OCI-M2 (cell line): Measurements from ENCODE around the gene BBS5.
"Not testable (repeated sequence)": the region's sequence is repeated elsewhere in the genome, so short reads cannot be mapped to it uniquely, and the experiment has no call there.

Source experiments
- DNase-seq: peaks from one replicate; lab custom pipeline; 2025; ENCODE audit not compliant: unreplicated experiment; lab: John Stamatoyannopoulos, UW

Gene BBS5

GRCh38 chr2:169479257-169480078 lies at the start of gene BBS5:
Gene BBS5, plus strand, starts transcription at chr2:169479494. Its CDS starts 60 bp downstream, at chr2:169479554.
- DNase-seq: no peak

GRCh38 chr2:169431772-169432171 lies 47.5 kb upstream of the BBS5 start:
- not testable (repeated sequence) for DNase-seq

GRCh38 chr2:169434236-169434635 lies 45.1 kb upstream of the BBS5 start:
- not testable (repeated sequence) for DNase-seq

- DNase-seq: no peak
Measured at GRCh38 chr2:169438466-169439072, 40.7 kb upstream of the BBS5 start.

- no peak for DNase-seq
Measured at GRCh38 chr2:169439900-169440299, 39.4 kb upstream of the BBS5 start.

- no peak for DNase-seq
Measured at GRCh38 chr2:169446452-169446851, 32.8 kb upstream of the BBS5 start.

GRCh38 chr2:169448316-169448715 lies 31.0 kb upstream of the BBS5 start:
- no peak for DNase-seq

GRCh38 chr2:169448865-169449264 lies 30.4 kb upstream of the BBS5 start:
- no peak for DNase-seq

- no peak for DNase-seq
Measured at GRCh38 chr2:169452080-169452479, 27.2 kb upstream of the BBS5 start.

- not testable (repeated sequence) for DNase-seq
Measured at GRCh38 chr2:169453044-169453443, 26.2 kb upstream of the BBS5 start.

GRCh38 chr2:169461143-169461542 lies 18.2 kb upstream of the BBS5 start:
- no peak for DNase-seq

GRCh38 chr2:169462896-169463695 lies 16.2 kb upstream of the BBS5 start:
- no peak for DNase-seq

- DNase-seq: no peak
Measured at GRCh38 chr2:169464466-169464865, 14.8 kb upstream of the BBS5 start.

GRCh38 chr2:169464882-169465281 lies 14.4 kb upstream of the BBS5 start:
- no peak for DNase-seq

- no peak for DNase-seq
Measured at GRCh38 chr2:169468841-169469240, 10.5 kb upstream of the BBS5 start.

- no peak for DNase-seq
Measured at GRCh38 chr2:169469952-169470572, 9.2 kb upstream of the BBS5 start.

- no peak for DNase-seq
Measured at GRCh38 chr2:169472249-169472648, 7.0 kb upstream of the BBS5 start.

- DNase-seq: no peak
Measured at GRCh38 chr2:169476459-169476858, 2.8 kb upstream of the BBS5 start.

- no peak for DNase-seq
Measured at GRCh38 chr2:169478339-169478738, 955 bp upstream of the BBS5 start.

GRCh38 chr2:169478745-169479256 lies 493 bp upstream of the BBS5 start:
- DNase-seq: no peak

GRCh38 chr2:169480079-169480465 lies 778 bp downstream of the BBS5 start:
- DNase-seq: no peak
